ENCODE results near the gene MAGI1.

- no peak for TF ChIP-seq CTCF (conservative IDR thresholded peaks at IDR 0.05; ENCODE audit: low read length)
- no peak for TF ChIP-seq EZH2phosphoT487 (IDR thresholded peaks at IDR 0.05; ENCODE audit: borderline replicate concordance)
These were observed 98.9 kb downstream of the MAGI1 start for GRCh38 chr3:65939801-65940246.

All from Loucy (cell line).